Smooth muscle cell (in vitro differentiated cells): ENCODE measurements around the gene NKAIN2. TPM values are rescaled to one million over a fixed set of nuclear protein-coding genes. Genes with fewer than 3 reads are reported as not detected.

ENCODE experiments used
- DNase-seq: peaks from one replicate; lab custom pipeline; 2025; ENCODE audit not compliant: unreplicated experiment; lab: John Stamatoyannopoulos, UW
- H2AFZ ChIP-seq: fragments of 200-600 bp; sonication (generic); 2 replicates; pipeline ENCODE4 v1.6.0; 2016; ENCODE audit warnings: antibody characterized with exemption, low read depth, mild to moderate bottlenecking
- H3F3A ChIP-seq: fragments of 200-600 bp; sonication (generic); 2 replicates; pipeline ENCODE4 v1.6.0; 2017; ENCODE audit warnings: antibody characterized with exemption, low read depth
- H3K27ac ChIP-seq: fragments of 200-600 bp; sonication (generic); 2 replicates; pipeline ENCODE4 v1.5.1; 2016; ENCODE audit warnings: low read depth, mild to moderate bottlenecking
- H3K27me3 ChIP-seq: fragments of 200-600 bp; sonication (generic); 2 replicates; pipeline ENCODE4 v1.6.1; 2016; ENCODE audit warnings: low read depth, mild to moderate bottlenecking
- H3K36me3 ChIP-seq: fragments of 200-600 bp; sonication (generic); 2 replicates; pipeline ENCODE4 v1.5.1; 2016; ENCODE audit warnings: low read depth
- H3K4me1 ChIP-seq: fragments of 200-600 bp; sonication (generic); 2 replicates; pipeline ENCODE4 v1.5.1; 2016; ENCODE audit warnings: low read depth
- H3K4me2 ChIP-seq: fragments of 200-600 bp; sonication (generic); 2 replicates; pipeline ENCODE4 v1.6.0; 2016; ENCODE audit warnings: mild to moderate bottlenecking
- H3K4me3 ChIP-seq: fragments of 200-600 bp; sonication (generic); 2 replicates; pipeline ENCODE4 v1.5.1; 2016; ENCODE audit warnings: mild to moderate bottlenecking
- H3K79me2 ChIP-seq: fragments of 200-600 bp; sonication (generic); 2 replicates; pipeline ENCODE4 v1.6.0; 2016; ENCODE audit warnings: low read depth, mild to moderate bottlenecking
- H3K9ac ChIP-seq: fragments of 200-600 bp; sonication (generic); 2 replicates; pipeline ENCODE4 v1.6.0; 2016; ENCODE audit warnings: low read depth
- H3K9me3 ChIP-seq: fragments of 200-600 bp; sonication (generic); replicated peaks from 2 replicates; pipeline ENCODE4 v1.5.1; 2016; ENCODE audit warnings: low read depth
- H4K20me1 ChIP-seq: fragments of 200-600 bp; sonication (generic); 2 replicates; pipeline ENCODE4 v1.6.0; 2016; ENCODE audit warnings: low read depth
- CTCF ChIP-seq: fragments of 200-600 bp; sonication (generic); IDR thresholded peaks from 2 replicates; pipeline ENCODE4 v1.5.1; 2017; ENCODE audit warnings: borderline replicate concordance, mild to moderate bottlenecking, antibody characterized with exemption; ENCODE audit not compliant: insufficient read depth, poor library complexity, severe bottlenecking
- WGBS: methylation state at CpG from one replicate; pipeline ENCODE4 v1.1.7; 2016; ENCODE audit warnings: low lambda C conversion rate; 5-methylcytosine and 5-hydroxymethylcytosine counted together
- polyA plus RNA-seq: library from polyadenylated mRNA; unstranded; fragments of >200 nt; fragmentation: Nextera tagmentation; extraction: Ambion mirVana; gene quantifications from 2 replicates; pipeline ENCODE4 v1.2.1, GENCODE V29; 2016
- total RNA-seq: library from RNA; depleted of rRNA; stranded (reverse); fragments of >200 nt; gene quantifications from 2 replicates; pipeline ENCODE4 v1.2.3, GENCODE V29; 2014

The NKAIN2 gene
- total and polyA plus RNA-seq, 2 experiments from 2014 or later: 0.09 TPM; not detected in 1

GRCh38 chr6:124055395-124055794, 251.7 kb downstream of the NKAIN2 start:
- Histone ChIP-seq H3K4me1 (no peaks in the 10 kb centered on the region), H3K9me3 (no peaks in the 10 kb centered on the region), H3K4me2 (no peak overlapping the region), H3K79me2 (no peaks in the 10 kb centered on the region), H3K27me3 (peaks cover 16% of the 10 kb centered on the region), H3K9ac (no peak overlapping the region), H3K36me3 (no peaks in the 10 kb centered on the region), H2AFZ (no peak overlapping the region), H3F3A (no peaks in the 10 kb centered on the region), H3K4me3 (no peak overlapping the region), H3K27ac (no peak overlapping the region), H4K20me1 (no peaks in the 10 kb centered on the region)
- no peak for TF ChIP-seq CTCF
- DNase-seq: no peak

GRCh38 chr6:124055963-124056362, 252.3 kb downstream of the NKAIN2 start:
- 85% methylated on average over 1 of the region's 1 CpG for WGBS
- Histone ChIP-seq H3K9me3 (no peaks in the 10 kb centered on the region), H3K4me3 (no peak overlapping the region), H4K20me1 (no peaks in the 10 kb centered on the region), H2AFZ (no peak overlapping the region), H3K79me2 (no peaks in the 10 kb centered on the region), H3K27me3 (peaks cover 19% of the 10 kb centered on the region), H3K27ac (no peak overlapping the region), H3K4me1 (no peaks in the 10 kb centered on the region), H3K9ac (no peak overlapping the region), H3K4me2 (no peak overlapping the region), H3F3A (no peaks in the 10 kb centered on the region), H3K36me3 (no peaks in the 10 kb centered on the region)
- TF ChIP-seq CTCF: no peak
- DNase-seq: no peak

GRCh38 chr6:124056407-124057334, 253.0 kb downstream of the NKAIN2 start:
- Histone ChIP-seq H3K9ac (no peak overlapping the region), H3K79me2 (no peaks in the 10 kb centered on the region), H3K9me3 (no peaks in the 10 kb centered on the region), H3K27me3 (peaks cover 19% of the 10 kb centered on the region), H3K36me3 (no peaks in the 10 kb centered on the region), H3K4me2 (no peak overlapping the region), H3F3A (no peaks in the 10 kb centered on the region), H2AFZ (no peak overlapping the region), H3K4me1 (no peaks in the 10 kb centered on the region), H4K20me1 (no peaks in the 10 kb centered on the region), H3K27ac (no peak overlapping the region), H3K4me3 (no peak overlapping the region)
- no peak for TF ChIP-seq CTCF
- no peak for DNase-seq
- 83% methylated on average over 3 of the region's 3 CpGs for WGBS

GRCh38 chr6:124057461-124057860, 253.8 kb downstream of the NKAIN2 start:
- H3K4me1 ChIP-seq: no peaks in the 10 kb centered on the region
- no peak for TF ChIP-seq CTCF
- no peak overlapping the region for H3K4me3 ChIP-seq
- 65% methylated on average over 2 of the region's 2 CpGs for WGBS
- no peaks in the 10 kb centered on the region for H4K20me1 ChIP-seq
- no peak overlapping the region for H3K4me2 ChIP-seq
- peaks cover 19% of the 10 kb centered on the region for H3K27me3 ChIP-seq
- H3K27ac ChIP-seq: no peak overlapping the region
- DNase-seq: no peak
- H3F3A ChIP-seq: no peaks in the 10 kb centered on the region
- no peaks in the 10 kb centered on the region for H3K9me3 ChIP-seq
- H3K9ac ChIP-seq: no peak overlapping the region
- H2AFZ ChIP-seq: no peak overlapping the region
- H3K36me3 ChIP-seq: no peaks in the 10 kb centered on the region
- no peaks in the 10 kb centered on the region for H3K79me2 ChIP-seq
